Muscle layer of colon (tissue), 2 donors: ENCODE measurements around the gene NTF3.

Source experiments
- H3K27ac ChIP-seq: one replicate; pipeline ENCODE4 v1.7.0; 2013; ENCODE audit warnings: low read depth, mild to moderate bottlenecking, low read length, moderate library complexity
- H3K27me3 ChIP-seq, 2 donors: one replicate each; pipeline ENCODE4 v1.7.0; 2013; ENCODE audit warnings: low read length in 2 of 2, mild to moderate bottlenecking in 2 of 2; ENCODE audit not compliant: insufficient read depth in 2 of 2, control insufficient read depth in 1 of 2
- H3K36me3 ChIP-seq: one replicate; pipeline ENCODE4 v1.7.0; 2013; ENCODE audit warnings: mild to moderate bottlenecking, low read length; ENCODE audit not compliant: insufficient read depth
- H3K4me1 ChIP-seq: one replicate; pipeline ENCODE4 v1.7.0; 2013; ENCODE audit warnings: mild to moderate bottlenecking, low read length; ENCODE audit not compliant: insufficient read depth
- H3K4me3 ChIP-seq, 2 donors: one replicate each; pipeline ENCODE4 v1.7.0; 2013; ENCODE audit warnings: low read length in 2 of 2, low read depth in 1 of 2, mild to moderate bottlenecking in 1 of 2, moderate library complexity in 1 of 2
- H3K9ac ChIP-seq: one replicate; pipeline ENCODE4 v1.7.0; 2013; ENCODE audit warnings: low read length
- H3K9me3 ChIP-seq: one replicate; pipeline ENCODE4 v1.7.0; 2013; ENCODE audit warnings: mild to moderate bottlenecking, low read length
- donor health status: abdominal sarcoma.
- donor health status: Adenocarcinoma of cecum.

Gene NTF3

DNA sequence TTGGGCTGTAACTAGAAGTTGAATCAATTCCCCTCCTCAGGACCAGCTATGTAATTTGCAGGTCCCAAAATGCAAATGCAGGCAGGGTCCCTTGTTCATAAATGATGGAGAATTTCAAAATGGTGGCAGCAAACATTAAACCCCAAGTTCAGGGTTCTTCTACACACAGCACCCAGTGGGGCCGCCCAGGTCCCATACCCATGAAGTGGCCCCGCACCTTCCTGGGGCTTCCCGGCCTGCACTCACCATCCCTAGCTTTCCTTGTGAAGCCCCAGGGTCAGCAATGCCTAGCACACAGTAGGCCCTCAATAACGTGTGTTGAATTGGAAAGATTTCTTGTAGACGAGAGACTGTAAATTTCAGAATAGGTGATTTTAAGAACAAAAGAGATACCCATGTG lies 76.0 kb downstream of the NTF3 start:
- no peak overlapping the region for H3K27ac ChIP-seq
- no peaks in the 10 kb centered on the region for H3K36me3 ChIP-seq
- H3K4me1 ChIP-seq, result peaks cover 8% of the 10 kb centered on the region
- H3K4me3 ChIP-seq, result no peak overlapping the region
- no peaks in the 10 kb centered on the region for H3K9me3 ChIP-seq
- H3K9ac ChIP-seq, result no peak overlapping the region
- peaks cover 0 to 5% of the 10 kb centered on the region in 2 donors for H3K27me3 ChIP-seq

DNA sequence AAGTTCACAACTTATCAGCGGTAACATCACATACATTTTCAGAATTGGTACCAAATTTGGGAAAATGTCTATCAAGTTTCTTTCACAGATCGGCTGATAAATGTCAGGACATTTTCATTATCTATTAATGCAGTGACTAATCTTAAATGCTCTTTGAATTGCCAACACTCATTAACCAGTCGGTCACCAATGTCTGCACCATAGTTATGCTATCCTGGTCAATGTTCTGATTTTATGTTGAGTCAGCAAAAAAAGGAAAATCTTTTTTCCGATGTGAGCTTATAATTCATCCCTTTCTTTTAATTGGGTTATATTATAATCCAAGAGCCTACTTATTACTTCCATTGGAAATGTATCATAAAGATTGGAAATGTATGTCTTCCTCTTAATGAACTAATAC lies 77.2 kb downstream of the NTF3 start:
- H3K4me3 ChIP-seq, result no peak overlapping the region
- no peaks in the 10 kb centered on the region for H3K9me3 ChIP-seq
- H3K36me3 ChIP-seq, result no peaks in the 10 kb centered on the region
- H3K27me3 ChIP-seq, result peaks cover 0 to 5% of the 10 kb centered on the region in 2 donors
- H3K9ac ChIP-seq, result no peak overlapping the region
- peaks cover 8% of the 10 kb centered on the region for H3K4me1 ChIP-seq
- H3K27ac ChIP-seq, result no peak overlapping the region

DNA sequence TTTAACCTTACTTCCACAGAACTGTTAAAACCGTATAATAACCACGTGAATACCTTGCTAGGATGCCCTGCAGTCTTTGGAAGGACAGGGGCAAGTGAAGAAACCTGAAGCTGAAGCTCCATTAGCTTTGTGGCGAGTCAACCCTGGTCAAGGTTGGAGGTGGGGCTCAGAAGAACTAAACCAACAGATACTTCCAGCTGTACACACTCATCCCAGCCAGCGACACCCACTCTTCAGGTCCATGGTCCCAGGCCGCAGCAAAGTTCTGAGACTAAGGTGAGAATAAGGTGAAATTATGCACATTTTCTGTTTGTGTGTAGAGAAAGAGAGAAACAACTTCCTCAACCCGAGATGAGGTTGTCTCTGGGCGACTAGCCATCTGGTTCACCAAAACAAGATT lies 77.6 kb downstream of the NTF3 start:
- H3K4me1 ChIP-seq, result peaks cover 8% of the 10 kb centered on the region
- H3K36me3 ChIP-seq, result no peaks in the 10 kb centered on the region
- no peak overlapping the region for H3K4me3 ChIP-seq
- H3K27ac ChIP-seq, result no peak overlapping the region
- no peak overlapping the region for H3K9ac ChIP-seq
- H3K9me3 ChIP-seq, result no peaks in the 10 kb centered on the region
- H3K27me3 ChIP-seq, result peaks cover 0 to 5% of the 10 kb centered on the region in 2 donors

DNA sequence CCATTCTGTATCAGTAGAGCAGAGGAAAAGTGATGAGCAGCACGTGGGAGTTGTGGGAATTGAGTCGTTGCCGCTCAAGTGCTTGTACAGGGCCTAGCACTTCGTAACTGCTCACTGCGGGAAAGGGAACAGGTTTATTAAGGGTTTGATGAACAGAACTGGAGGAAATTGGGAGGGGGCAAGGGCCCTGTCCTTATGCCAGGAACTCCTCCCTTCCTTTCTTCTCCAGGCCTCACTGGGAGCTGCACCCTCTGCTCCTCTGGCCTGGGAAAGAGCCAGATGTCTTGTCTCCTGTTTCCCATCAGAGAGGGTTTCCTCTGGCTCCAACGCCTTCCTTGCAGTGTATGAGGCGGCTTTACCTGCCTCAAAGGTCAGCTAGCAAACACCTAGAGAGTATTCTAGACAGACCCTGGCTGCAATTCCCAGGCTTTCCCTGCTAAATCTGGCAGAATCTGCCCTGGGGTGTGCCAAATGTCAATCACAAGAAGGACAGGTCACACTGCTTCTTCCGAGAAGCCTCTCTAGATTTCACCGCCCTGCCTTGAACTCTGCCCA lies 78.4 kb downstream of the NTF3 start:
- no peak overlapping the region for H3K4me3 ChIP-seq

DNA sequence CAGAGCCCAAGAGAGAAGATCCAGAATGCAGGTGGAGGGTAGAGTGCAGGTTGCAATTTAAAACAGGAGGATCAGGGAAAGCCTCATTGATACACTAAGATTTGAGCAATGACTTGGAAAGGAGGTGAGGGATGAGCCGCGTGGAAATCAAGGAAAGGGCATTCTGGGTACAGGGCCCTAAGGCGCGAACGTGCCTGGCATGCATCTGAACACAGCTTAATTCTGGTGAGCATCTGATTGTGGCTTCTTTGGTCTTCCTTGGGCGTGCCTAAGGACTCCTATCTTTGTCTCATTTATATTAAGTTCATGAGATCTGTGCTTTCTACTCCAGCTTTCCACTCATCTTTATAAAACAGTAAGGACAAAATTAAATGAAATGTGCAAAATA lies 79.3 kb downstream of the NTF3 start:
- Histone ChIP-seq H3K4me1 (peaks cover 8% of the 10 kb centered on the region), H3K9ac (no peak overlapping the region), H3K4me3 (no peak overlapping the region), H3K9me3 (no peaks in the 10 kb centered on the region), H3K36me3 (no peaks in the 10 kb centered on the region), H3K27ac (no peak overlapping the region), H3K27me3 (peaks cover 0 to 5% of the 10 kb centered on the region in 2 donors)

More for the DNA sequence above, 78.4 kb downstream of the NTF3 start:
- Histone ChIP-seq H3K9me3 (no peaks in the 10 kb centered on the region), H3K9ac (no peak overlapping the region), H3K36me3 (no peaks in the 10 kb centered on the region), H3K4me1 (peaks cover 8% of the 10 kb centered on the region), H3K27ac (no peak overlapping the region), H3K27me3 (peaks cover 0 to 5% of the 10 kb centered on the region in 2 donors)

- no peaks in the 10 kb centered on the region for H3K9me3 ChIP-seq
- peaks cover 8% of the 10 kb centered on the region for H3K4me1 ChIP-seq
- H3K4me3 ChIP-seq, result no peak overlapping the region
- no peak overlapping the region for H3K27ac ChIP-seq
- H3K36me3 ChIP-seq, result no peaks in the 10 kb centered on the region
- H3K27me3 ChIP-seq, result peaks cover 0 to 5% of the 10 kb centered on the region in 2 donors
- H3K9ac ChIP-seq, result no peak overlapping the region
Observed at GRCh38 chr12:5511644-5512600, 80.0 kb downstream of the NTF3 start.

- H3K36me3 ChIP-seq, result no peaks in the 10 kb centered on the region
- peaks cover 8% of the 10 kb centered on the region for H3K4me1 ChIP-seq
- no peak overlapping the region for H3K27ac ChIP-seq
- no peaks in the 10 kb centered on the region for H3K9me3 ChIP-seq
- H3K27me3 ChIP-seq, result peaks cover 0 to 5% of the 10 kb centered on the region in 2 donors
- no peak overlapping the region for H3K4me3 ChIP-seq
- H3K9ac ChIP-seq, result no peak overlapping the region
Observed at GRCh38 chr12:5512601-5512970, 80.7 kb downstream of the NTF3 start.

DNA sequence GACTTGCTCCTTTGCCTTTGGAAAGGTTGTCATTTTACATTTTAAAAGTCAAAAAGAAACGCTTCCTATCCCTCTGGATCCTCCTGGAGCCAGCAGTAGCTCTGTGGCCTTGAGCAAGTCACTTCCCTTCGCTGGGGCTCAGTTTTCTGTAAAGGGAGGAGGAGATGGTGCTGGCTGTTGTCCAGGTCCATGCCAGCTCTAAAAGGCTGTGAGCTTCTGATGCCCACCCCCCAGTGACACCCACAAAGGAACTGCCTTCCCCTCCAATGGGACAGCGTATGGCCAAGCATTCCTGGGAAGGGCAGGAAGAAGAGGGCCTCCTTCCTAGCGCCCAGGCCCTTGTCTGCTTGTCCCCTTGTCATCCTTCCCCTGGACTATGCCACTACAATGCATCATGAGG lies 81.5 kb downstream of the NTF3 start:
- H3K4me1 ChIP-seq, result peaks cover 8% of the 10 kb centered on the region
- H3K4me3 ChIP-seq, result no peak overlapping the region
- H3K9me3 ChIP-seq, result no peaks in the 10 kb centered on the region
- no peak overlapping the region for H3K27ac ChIP-seq
- H3K36me3 ChIP-seq, result no peaks in the 10 kb centered on the region
- H3K27me3 ChIP-seq, result peaks cover 0 to 5% of the 10 kb centered on the region in 2 donors
- no peak overlapping the region for H3K9ac ChIP-seq

- no peaks in the 10 kb centered on the region for H3K9me3 ChIP-seq
- H3K9ac ChIP-seq, result no peak overlapping the region
- H3K27me3 ChIP-seq, result peaks cover 0 to 5% of the 10 kb centered on the region in 2 donors
- H3K4me3 ChIP-seq, result no peak overlapping the region
- peaks cover 8% of the 10 kb centered on the region for H3K4me1 ChIP-seq
- H3K27ac ChIP-seq, result no peak overlapping the region
- H3K36me3 ChIP-seq, result no peaks in the 10 kb centered on the region
Observed at GRCh38 chr12:5514016-5514415, 82.1 kb downstream of the NTF3 start.

DNA sequence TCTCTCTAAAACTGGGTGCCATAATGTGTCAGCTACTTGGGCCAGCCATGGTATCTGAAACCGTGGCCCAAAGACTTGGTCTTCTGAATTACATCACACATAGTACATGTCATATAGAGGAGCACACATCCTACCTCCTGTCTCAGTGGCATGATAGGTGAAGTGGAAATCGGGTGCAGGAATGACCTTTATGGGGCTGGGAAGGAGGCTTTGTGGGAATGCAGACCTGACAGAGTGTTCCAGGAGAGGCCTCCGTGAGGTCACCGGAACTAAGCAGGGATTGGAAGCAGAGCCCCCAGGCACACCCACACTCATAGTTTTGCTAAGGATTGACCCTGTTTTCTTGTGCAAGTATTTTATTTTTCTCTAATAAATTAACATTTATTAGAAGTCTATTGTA lies 82.6 kb downstream of the NTF3 start:
- Histone ChIP-seq H3K4me1 (peaks cover 8% of the 10 kb centered on the region), H3K9me3 (no peaks in the 10 kb centered on the region), H3K9ac (no peak overlapping the region), H3K27ac (no peak overlapping the region), H3K27me3 (peaks cover 0 to 5% of the 10 kb centered on the region in 2 donors), H3K36me3 (no peaks in the 10 kb centered on the region), H3K4me3 (no peak overlapping the region)

DNA sequence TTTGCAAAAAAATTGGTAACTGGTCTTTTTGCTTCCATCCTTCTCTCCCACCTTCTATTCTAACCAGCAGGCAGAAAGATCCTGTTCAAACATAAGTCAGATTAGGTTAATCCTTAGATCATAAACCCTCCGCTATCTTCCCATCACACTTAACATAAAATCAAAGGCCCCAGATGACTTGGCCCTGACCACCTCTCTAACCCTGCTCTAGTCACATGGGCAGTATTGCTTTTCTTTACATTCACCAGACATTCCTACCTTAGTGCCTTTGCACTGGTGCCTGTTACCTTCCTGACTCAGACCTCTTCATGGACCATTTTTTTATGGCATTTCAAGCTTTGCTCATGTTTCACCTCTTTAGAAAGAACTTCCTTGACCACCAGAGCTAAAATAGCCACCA lies 83.5 kb downstream of the NTF3 start:
- Histone ChIP-seq H3K9me3 (no peaks in the 10 kb centered on the region), H3K4me3 (no peak overlapping the region), H3K27me3 (peaks cover 0 to 4% of the 10 kb centered on the region in 2 donors), H3K4me1 (peaks cover 8% of the 10 kb centered on the region), H3K27ac (no peak overlapping the region), H3K9ac (no peak overlapping the region), H3K36me3 (no peaks in the 10 kb centered on the region)
